Kidney (tissue), 14 donors: ENCODE results near the gene ADCK2. TPM values are rescaled to one million over a fixed set of nuclear protein-coding genes. Genes with fewer than 3 reads are reported as not detected.
A peak's percentile ranks its signal among the peaks of the same experiment; 100 is the strongest.

Experiments
- DNase-seq, 5 donors: peaks; one replicate each; pipeline ENCODE4 v3.0.0-alpha.2; 2013 to 2020
- FAIRE-seq: peaks from 2 replicates; lab custom pipeline; 2012; peaks lifted over from hg19 to GRCh38; lab: Jason Lieb, UNC
- H3K27ac ChIP-seq, 2 donors: one replicate each; pipeline ENCODE4 v1.7.0; 2013; ENCODE audit warnings: low read depth in 2 of 2, low read length in 2 of 2, inconsistent platforms in 1 of 2
- H3K27me3 ChIP-seq: one replicate; pipeline ENCODE4 v1.7.1; 2013; ENCODE audit warnings: low read length, inconsistent platforms; ENCODE audit not compliant: control insufficient read depth, insufficient read depth
- H3K36me3 ChIP-seq, 3 donors: one replicate each; pipeline versions ENCODE4 v1.7.0 to v1.7.1; 2013; ENCODE audit warnings: low read length in 3 of 3, control low read depth in 1 of 3, inconsistent platforms in 1 of 3; ENCODE audit not compliant: insufficient read depth in 3 of 3, control insufficient read depth in 2 of 3
- H3K4me1 ChIP-seq, 3 donors: one replicate each; pipeline versions ENCODE4 v1.7.0 to v1.7.1; 2013; ENCODE audit warnings: low read length in 3 of 3, inconsistent platforms in 1 of 3, low read depth in 1 of 3; ENCODE audit not compliant: control insufficient read depth in 2 of 3, insufficient read depth in 2 of 3
- H3K4me3 ChIP-seq, 3 donors: one replicate each; pipeline versions ENCODE4 v1.7.0 to v1.8.1; 2013; ENCODE audit warnings: low read length in 3 of 3, control low read depth in 1 of 3, inconsistent platforms in 1 of 3
- H3K9ac ChIP-seq, 3 donors: one replicate each; pipeline versions ENCODE4 v1.7.0 to v1.7.1; 2013; ENCODE audit warnings: low read length in 3 of 3, control low read depth in 1 of 3, inconsistent platforms in 1 of 3
- H3K9me3 ChIP-seq, 3 donors: one replicate each; pipeline versions ENCODE4 v1.7.0 to v1.7.1; 2013; ENCODE audit warnings: low read length in 3 of 3, control low read depth in 1 of 3, inconsistent platforms in 1 of 3; ENCODE audit not compliant: control insufficient read depth in 2 of 3, insufficient read depth in 1 of 3
- CTCF ChIP-seq: IDR thresholded peaks from 3 replicates; pipeline ENCODE4 v1.5.1; 2012; ENCODE audit warnings: mild to moderate bottlenecking, moderate library complexity, borderline replicate concordance; ENCODE audit not compliant: insufficient read depth; ENCODE audit errors: extremely low read depth
- intact Hi-C: fragments of 100-400 bp; cut with DNase I; formaldehyde crosslinking; loops from one replicate; pipeline ENCODE4 v1.11.1; 2022
- polyA plus RNA-seq: library from polyadenylated mRNA; stranded (reverse); fragments of 350-450 nt; fragmentation: Illumina TruSeq; extraction: RNeasy Lipid Tissue Mini Kit (QIAGEN cat#74804); gene quantifications from one replicate; pipeline ENCODE4 v1.2.3, GENCODE V29; 2014; ENCODE audit warnings: low read depth, low replicate concordance; ENCODE audit not compliant: insufficient read depth
- total RNA-seq: library from RNA; stranded (reverse); fragmentation: NEBNext Ultra II Directional; extraction: Animal tissue kit (Norgen Biotek cat#: 25700); gene quantifications from one replicate; pipeline ENCODE4 v1.2.1, GENCODE V29; 2021
- donor health status: control.
- donor health status: control.
- donor health status: control.
- donor health status: control.
- donor health status: control.
- donor health status: DM: yes; HTN: yes; CAD: no.
- donor health status: Normal renal cell carcinoma (clear cell type).

Gene ADCK2
- total and polyA plus RNA-seq, 2 donors from 2014 or later, result 18.7 to 18.8 TPM

- Histone ChIP-seq H3K4me3 (peak overlapping the region in 2 of 3 donors; percentile 20 to 21), H3K36me3 (no peaks in the 10 kb centered on the region), H3K9ac (no peak overlapping the region), H3K4me1 (peaks cover 0 to 6% (median 5%) of the 10 kb centered on the region in 3 donors), H3K9me3 (no peaks in the 10 kb centered on the region), H3K27ac (peak overlapping the region; percentile 32 to 65), H3K27me3 (no peaks in the 10 kb centered on the region)
- intact Hi-C loops, result no loop called here
- TF ChIP-seq CTCF, result no peak
- FAIRE-seq (no peak), DNase-seq (peak in 1 of 5 donors; percentile 75)
These were observed 34.5 kb upstream of the ADCK2 start for GRCh38 chr7:140638173-140638791.

GRCh38 chr7:140639366-140640053 is 33.2 kb upstream of the ADCK2 start:
- H3K4me1 ChIP-seq, result peaks cover 0 to 6% (median 5%) of the 10 kb centered on the region in 3 donors
- DNase-seq, result peak in 3 of 5 donors; percentile 66 to 85 (median 82)
- no peaks in the 10 kb centered on the region for H3K36me3 ChIP-seq
- H3K9me3 ChIP-seq, result no peaks in the 10 kb centered on the region
- H3K27ac ChIP-seq, result peak overlapping the region; percentile 76 to 80
- no peak for TF ChIP-seq CTCF
- H3K27me3 ChIP-seq, result no peaks in the 10 kb centered on the region
- FAIRE-seq, result no peak
- intact Hi-C loops, result no loop called here
- H3K4me3 ChIP-seq, result peak overlapping the region; percentile 15 to 72 (median 63)
- H3K9ac ChIP-seq, result peak overlapping the region in 2 of 3 donors; percentile 63 to 69

GRCh38 chr7:140640060-140640637 is 32.6 kb upstream of the ADCK2 start:
- peak; percentile 72 to 85 (median 82) for DNase-seq
- no peak for FAIRE-seq

More at GRCh38 chr7:140640060-140640637, 32.6 kb upstream of the ADCK2 start:
- no peak for TF ChIP-seq CTCF
- Histone ChIP-seq H3K4me1 (peaks cover 0 to 6% (median 5%) of the 10 kb centered on the region in 3 donors), H3K9ac (peak overlapping the region in 2 of 3 donors; percentile 63 to 69), H3K27me3 (no peaks in the 10 kb centered on the region), H3K4me3 (peak overlapping the region; percentile 15 to 72 (median 63)), H3K27ac (peak overlapping the region; percentile 76 to 80), H3K9me3 (no peaks in the 10 kb centered on the region), H3K36me3 (no peaks in the 10 kb centered on the region)
- intact Hi-C loops, result no loop called here
